GM23248 (cell line): ENCODE measurements around the gene DPP10.

Experiments
- EZH2 ChIP-seq: fragments of 200-600 bp; sonication (generic); IDR thresholded peaks from 2 replicates; pipeline ENCODE4 v1.6.1; 2018; ENCODE audit warnings: antibody characterized with exemption, mild to moderate bottlenecking; ENCODE audit not compliant: insufficient read depth, poor library complexity, severe bottlenecking
- EZH2phosphoT487 ChIP-seq: fragments of 200-600 bp; sonication (generic); IDR thresholded peaks from 2 replicates; pipeline ENCODE4 v1.6.1; 2018; ENCODE audit warnings: antibody characterized with exemption, moderate library complexity, mild to moderate bottlenecking, low read depth; ENCODE audit not compliant: insufficient read depth

GRCh38 chr2:115483666-115484065 lies 1041.2 kb downstream of the DPP10 start:
- TF ChIP-seq EZH2 (no peak), EZH2phosphoT487 (no peak)
